ENCODE data around the gene VSIG2. TPM values are rescaled to one million over a fixed set of nuclear protein-coding genes. Genes with fewer than 3 reads are reported as not detected.

The VSIG2 gene
- total RNA-seq, 4 donors from 2014 or later = 1.5 to 2.4 TPM; not detected in 2

GRCh38 chr11:124728134-124728533, 23.9 kb downstream of the VSIG2 start:
- no peak overlapping the region for H3K27ac ChIP-seq
- TF ChIP-seq POLR2A (IDR thresholded peaks at IDR 0.05) (no peak), CTCF (IDR thresholded peaks at IDR 0.05) (no peak), EP300 (IDR thresholded peaks at IDR 0.05) (no peak)
- no peaks in the 10 kb centered on the region for H3K36me3 ChIP-seq
- peaks cover 0 to 9% (median 0%) of the 10 kb centered on the region in 4 donors for H3K4me1 ChIP-seq
- 71 to 72% methylated on average over 2 of the region's 2 CpGs for WGBS, 2 donors
- DNase-seq (ENCODE audit: low spot score in 2 of 2) = no peak
- H3K27me3 ChIP-seq = peaks cover 0 to 36% of the 10 kb centered on the region in 2 donors
- H3K4me3 ChIP-seq = no peak overlapping the region
- H3K9me3 ChIP-seq = no peaks in the 10 kb centered on the region

DNA sequence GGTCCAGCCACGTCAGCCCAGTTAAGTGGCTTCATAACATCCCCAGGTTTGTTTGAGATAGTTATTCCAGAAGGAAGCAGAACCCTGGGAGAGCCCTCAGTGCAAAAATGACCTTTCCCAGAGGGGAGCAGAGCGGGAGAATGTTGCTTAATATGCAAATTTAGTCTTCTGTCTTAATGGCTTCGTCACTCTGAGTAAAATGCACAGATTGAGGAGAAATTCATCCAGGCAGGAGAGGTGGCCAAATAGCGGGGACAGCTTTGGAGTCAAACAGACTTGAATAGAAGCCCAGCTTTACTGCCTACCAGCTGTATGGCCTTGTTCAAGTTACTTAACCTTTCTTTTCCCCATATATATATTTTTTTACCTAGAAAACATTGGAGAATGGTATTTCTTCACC, 24.6 kb downstream of the VSIG2 start:
- H3K36me3 ChIP-seq = no peaks in the 10 kb centered on the region
- 68 to 71% methylated on average over 4 of the region's 4 CpGs for WGBS, 2 donors
- H3K4me1 ChIP-seq = peaks cover 0 to 9% (median 0%) of the 10 kb centered on the region in 4 donors
- H3K27ac ChIP-seq = no peak overlapping the region
- H3K4me3 ChIP-seq = no peak overlapping the region
- TF ChIP-seq CTCF (IDR thresholded peaks at IDR 0.05) (no peak), POLR2A (IDR thresholded peaks at IDR 0.05) (no peak)
- DNase-seq (ENCODE audit: low spot score in 2 of 2) = no peak
- no peaks in the 10 kb centered on the region for H3K9me3 ChIP-seq
- H3K27me3 ChIP-seq = peaks cover 0 to 43% of the 10 kb centered on the region in 2 donors

GRCh38 chr11:124725719-124726105, 26.3 kb downstream of the VSIG2 start:
- Histone ChIP-seq H3K4me3 (no peak overlapping the region), H3K4me1 (peaks cover 0 to 9% (median 0%) of the 10 kb centered on the region in 4 donors), H3K36me3 (no peaks in the 10 kb centered on the region), H3K27me3 (peaks cover 0 to 60% of the 10 kb centered on the region in 2 donors), H3K9me3 (no peaks in the 10 kb centered on the region), H3K27ac (no peak overlapping the region)
- no peak for DNase-seq (ENCODE audit: low spot score in 2 of 2)
- TF ChIP-seq POLR2A (IDR thresholded peaks at IDR 0.05) (no peak), EP300 (IDR thresholded peaks at IDR 0.05) (no peak), CTCF (IDR thresholded peaks at IDR 0.05) (no peak)
- 18 to 23% methylated on average over 6 of the region's 6 CpGs for WGBS, 2 donors

DNA sequence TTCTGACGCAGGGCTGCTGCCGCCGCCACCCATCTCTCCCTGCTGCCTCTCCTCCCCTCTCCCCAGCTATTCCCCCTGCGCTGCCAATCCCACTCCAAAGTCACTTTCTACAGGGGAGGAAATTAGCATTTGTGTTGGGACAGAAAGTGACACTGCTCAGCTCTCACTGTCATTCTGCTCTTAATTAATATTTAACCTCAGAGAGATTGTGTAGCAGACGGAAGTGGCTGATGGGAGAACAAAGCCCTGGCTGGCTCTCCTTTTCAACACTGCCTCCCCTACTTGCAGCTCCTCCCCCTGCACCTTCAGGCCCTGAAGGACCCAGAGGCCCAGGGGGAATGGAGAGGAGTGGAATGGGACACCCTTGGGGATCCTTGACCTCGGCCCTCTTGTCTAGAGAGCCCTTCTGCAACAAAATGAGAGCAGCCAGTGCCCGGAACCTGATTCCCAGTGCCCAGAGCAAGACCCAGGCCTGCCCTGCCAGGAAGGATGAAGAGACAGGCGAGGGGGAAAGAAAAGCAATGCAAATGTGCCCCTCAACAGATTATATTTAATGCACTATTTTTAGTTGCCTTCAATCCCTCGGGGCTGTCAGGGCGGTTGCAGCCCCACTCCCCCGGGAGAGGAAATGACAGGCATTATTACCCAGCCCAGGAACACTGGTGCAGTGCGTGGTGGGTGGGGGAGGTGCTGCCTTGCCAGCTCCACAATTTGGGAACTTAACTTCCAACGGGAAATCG, 26.9 kb downstream of the VSIG2 start:
- H3K27ac ChIP-seq = no peak overlapping the region

More for the DNA sequence above, 26.9 kb downstream of the VSIG2 start:
- H3K27me3 ChIP-seq = peaks cover 0 to 65% of the 10 kb centered on the region in 2 donors
- no peak overlapping the region for H3K4me3 ChIP-seq
- H3K36me3 ChIP-seq = no peaks in the 10 kb centered on the region
- no peaks in the 10 kb centered on the region for H3K9me3 ChIP-seq
- DNase-seq (ENCODE audit: low spot score in 2 of 2) = no peak
- WGBS, 2 donors = 26 to 29% methylated on average over 14 of the region's 14 CpGs
- peaks cover 0 to 9% (median 0%) of the 10 kb centered on the region in 4 donors for H3K4me1 ChIP-seq
- no peak for TF ChIP-seq EP300 (IDR thresholded peaks at IDR 0.05)
- no peak for TF ChIP-seq CTCF (IDR thresholded peaks at IDR 0.05)
- no peak for TF ChIP-seq POLR2A (IDR thresholded peaks at IDR 0.05)
